AG04449 (cell line): ENCODE results near the gene PIK3CD.

ENCODE experiments used
- CTCF ChIA-PET: fragments of 350-600 bp; formaldehyde crosslinking; extraction: SDS; loops from one replicate; lab custom pipeline; 2021; ENCODE audit warnings: antibody characterized with exemption; lab: Yijun Ruan, JAX
- POLR2A ChIA-PET: fragments of 400-600, 350-600 bp; formaldehyde crosslinking; extraction: SDS; loops from one replicate; lab custom pipeline; 2020; ENCODE audit warnings: antibody characterized with exemption, inconsistent platforms; lab: Yijun Ruan, JAX
- DNase-seq: peaks from one replicate; pipeline ENCODE4 v3.0.0-alpha.2; 2010; ENCODE audit warnings: low read depth, low spot score
- H3K4me3 ChIP-seq: 2 replicates; pipeline ENCODE4 v1.5.1; 2011; ENCODE audit warnings: low read depth, mild to moderate bottlenecking, control low read depth, low read length
- CTCF ChIP-seq: IDR thresholded peaks from one replicate; pipeline ENCODE4 v1.5.1; 2011; ENCODE audit warnings: mild to moderate bottlenecking, moderate library complexity, low read length, control low read depth, inconsistent platforms; ENCODE audit not compliant: insufficient read depth; ENCODE audit errors: missing control alignments

Gene PIK3CD

DNA sequence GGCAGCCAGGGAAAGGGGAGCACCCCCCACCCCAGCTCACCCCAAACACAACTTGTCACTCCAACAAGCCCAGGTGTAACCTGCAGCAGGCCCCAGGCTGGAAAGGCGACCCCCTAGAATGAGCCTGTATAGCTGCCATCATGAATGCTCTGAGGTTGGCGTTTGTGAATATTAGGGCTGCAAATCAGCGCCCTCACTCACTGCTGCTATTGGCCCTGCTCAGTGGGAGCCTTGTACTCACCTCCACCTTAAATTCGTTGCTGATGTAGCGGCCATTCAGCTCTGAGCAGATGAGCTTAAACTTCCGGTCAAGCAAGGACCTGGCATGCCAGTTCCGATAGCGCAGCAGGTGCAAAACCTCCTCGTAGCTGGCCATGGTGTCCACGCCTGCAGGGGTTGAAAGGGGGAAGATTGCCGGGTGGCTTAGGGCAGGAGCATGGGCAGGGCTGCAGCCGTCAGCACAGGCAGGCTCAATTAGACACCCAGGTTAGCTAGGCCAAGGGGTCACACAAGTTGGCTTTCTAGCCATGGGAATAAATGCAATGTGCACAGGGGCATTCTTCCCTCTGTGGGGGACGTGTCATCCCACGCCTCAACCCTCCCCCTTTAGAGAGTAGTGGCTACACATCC lies 81.7 kb downstream of the PIK3CD start:
- POLR2A ChIA-PET = no interaction called here
- H3K4me3 ChIP-seq = no peak overlapping the region
- no peak for TF ChIP-seq CTCF
- DNase-seq = no peak
- CTCF ChIA-PET = interaction anchor here (0.6 to 10.4 kb wide), 3 partner anchors 11 to 107 kb away, joined by 4 to 82 read pairs (median 6); no protein-coding TSS in a partner anchor

- POLR2A ChIA-PET = no interaction called here
- no peak for DNase-seq
Measured at GRCh38 chr1:9735800-9736199, 84.3 kb downstream of the PIK3CD start.

GRCh38 chr1:9736241-9736640 lies 84.7 kb downstream of the PIK3CD start:
- ChIA-PET CTCF (interaction anchor here (1.0 to 10.4 kb wide), 3 partner anchors 14 to 110 kb away, joined by 3 to 82 read pairs (median 3); no protein-coding TSS in a partner anchor), POLR2A (no interaction called here)
- DNase-seq = no peak
- no peak overlapping the region for H3K4me3 ChIP-seq
- TF ChIP-seq CTCF = no peak

More at GRCh38 chr1:9735800-9736199, 84.3 kb downstream of the PIK3CD start:
- no peak for TF ChIP-seq CTCF
- H3K4me3 ChIP-seq = no peak overlapping the region
- CTCF ChIA-PET = interaction anchor here (1.2 to 10.4 kb wide), 3 partner anchors 13 to 109 kb away, joined by 3 to 82 read pairs (median 3); no protein-coding TSS in a partner anchor

GRCh38 chr1:9737057-9737456 lies 85.5 kb downstream of the PIK3CD start:
- TF ChIP-seq CTCF = no peak
- ChIA-PET CTCF (interaction anchor here (1.0 to 10.4 kb wide), 4 partner anchors 15 to 131 kb away, joined by 3 to 82 read pairs (median 4); no protein-coding TSS in a partner anchor), POLR2A (no interaction called here)
- no peak overlapping the region for H3K4me3 ChIP-seq
- no peak for DNase-seq

DNA sequence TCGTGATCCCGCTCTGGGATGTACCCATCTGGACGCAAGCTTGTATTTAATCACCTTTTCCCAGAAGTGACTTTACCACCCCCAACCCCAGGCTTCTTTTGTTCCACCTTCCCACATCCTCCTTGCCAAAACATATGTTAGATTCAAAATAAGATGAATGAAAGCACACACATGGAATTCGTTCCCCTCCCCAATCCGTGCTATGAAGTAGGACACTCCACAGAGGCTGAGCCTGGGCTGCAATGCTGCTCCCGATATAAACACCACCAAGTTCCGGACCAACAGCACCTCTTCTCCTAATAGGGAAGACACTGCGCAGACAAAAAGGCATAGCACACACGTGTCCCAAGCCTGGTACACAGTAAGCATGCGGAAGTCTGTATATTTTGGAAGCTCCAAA lies 86.1 kb downstream of the PIK3CD start:
- DNase-seq = no peak
- no peak for TF ChIP-seq CTCF
- H3K4me3 ChIP-seq = no peak overlapping the region
- POLR2A ChIA-PET = no interaction called here
- CTCF ChIA-PET = interaction anchor here (0.6 to 10.4 kb wide), 5 partner anchors 15 to 137 kb away, joined by 3 to 82 read pairs (median 4); no protein-coding TSS in a partner anchor

DNA sequence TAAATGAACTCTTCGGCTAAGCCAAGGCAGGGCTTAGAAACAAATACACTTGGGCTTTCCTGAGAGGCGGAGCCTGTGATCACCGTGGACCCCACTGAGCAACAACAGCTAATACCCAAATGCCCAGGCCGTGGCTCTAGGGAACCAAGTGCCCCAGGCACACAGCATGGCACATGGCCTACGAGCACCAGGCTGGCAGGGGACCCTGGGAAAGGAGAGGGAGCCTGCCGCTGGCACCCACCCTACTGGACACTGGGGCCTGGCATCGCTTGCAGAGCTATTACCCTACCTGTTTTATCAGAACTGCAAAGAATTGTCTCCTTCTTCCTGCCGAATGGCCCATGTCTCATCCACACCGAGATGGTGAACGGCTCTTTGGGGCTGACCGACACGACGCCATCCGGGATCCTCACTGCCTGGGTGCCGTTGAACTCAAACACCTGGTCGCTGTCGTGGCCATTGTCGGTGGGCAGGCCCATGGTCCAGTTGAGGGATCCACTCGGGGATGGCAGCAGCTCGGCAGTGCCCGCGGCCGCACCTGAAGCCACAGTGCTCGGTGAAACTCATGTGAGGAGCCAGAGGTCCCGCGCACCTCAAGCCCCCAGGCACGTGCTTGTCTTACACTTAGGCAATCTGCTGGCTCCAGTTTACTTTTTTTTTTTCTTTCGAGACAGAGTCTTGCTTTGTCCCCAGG lies 92.7 kb downstream of the PIK3CD start:
- no peak for DNase-seq
- POLR2A ChIA-PET = no interaction called here
- no peak overlapping the region for H3K4me3 ChIP-seq
- CTCF ChIA-PET = interaction anchor here (0.9 to 4.0 kb wide), 3 partner anchors 18 to 117 kb away, joined by 3 to 19 read pairs (median 3); no protein-coding TSS in a partner anchor
- no peak for TF ChIP-seq CTCF
